Naive thymus-derived CD8-positive, alpha-beta T cell (primary cell): ENCODE measurements around the gene GPR3. TPM values are rescaled to one million over a fixed set of nuclear protein-coding genes. Genes with fewer than 3 reads are reported as not detected.

Source experiments
- ATAC-seq, 2 donors: fragments of 150-1000 bp; cut with Tn5 transposase in 1 of 2; sonication (Bioruptor Pico), chemical (Tn5 transposase) in 1 of 2; 1 replicate in 1 of 2; 2 replicates in 1 of 2; pipeline ENCODE4 v1.10.0; 2021; ENCODE audit warnings: mild to moderate bottlenecking in 2 of 2, moderate library complexity in 2 of 2
- POLR2A ChIA-PET: fragments of 350-600 bp; sonication (Branson Sonifier 250); formaldehyde crosslinking; loops from one replicate; lab custom pipeline; 2021; ENCODE audit warnings: antibody characterized with exemption; lab: Charles Lee
- DNase-seq, 10 donors: peaks; one replicate each; pipeline versions ENCODE4 v3.0.0 to v3.0.0-alpha.2; 2020 to 2022
- H3K27ac Mint-ChIP-seq, 10 donors: one replicate each; pipeline ENCODE4 v1.8.0; 2020 to 2022; ENCODE audit warnings: mild to moderate bottlenecking in 10 of 10, mixed read lengths in 10 of 10, moderate library complexity in 4 of 10, inconsistent platforms in 1 of 10
- H3K27me3 Mint-ChIP-seq, 5 donors: one replicate each; pipeline ENCODE4 v1.8.0; 2021 to 2022; ENCODE audit warnings: mixed read lengths in 5 of 5
- H3K36me3 Mint-ChIP-seq, 3 donors: one replicate each; pipeline ENCODE4 v1.8.0; 2020 to 2022; ENCODE audit warnings: mixed read lengths in 3 of 3, mild to moderate bottlenecking in 2 of 3, inconsistent platforms in 1 of 3
- H3K4me1 Mint-ChIP-seq, 4 donors: one replicate each; pipeline ENCODE4 v1.8.0; 2021 to 2022; ENCODE audit warnings: mixed read lengths in 4 of 4
- H3K4me3 Mint-ChIP-seq, 10 donors: one replicate each; pipeline ENCODE4 v1.8.0; 2020 to 2022; ENCODE audit warnings: mild to moderate bottlenecking in 10 of 10, mixed read lengths in 10 of 10, moderate library complexity in 6 of 10, inconsistent platforms in 1 of 10
- H3K9me3 Mint-ChIP-seq, 9 donors: one replicate each; pipeline ENCODE4 v1.8.0; 2020 to 2022; ENCODE audit warnings: mixed read lengths in 9 of 9, mild to moderate bottlenecking in 3 of 9, inconsistent platforms in 1 of 9, moderate library complexity in 1 of 9
- polyA plus RNA-seq, 3 donors: library from polyadenylated mRNA; unstranded; fragments of 300-500 nt; fragmentation: Illumina TruSeq; gene quantifications; one replicate each; pipeline ENCODE4 v1.2.3, GENCODE V29; 2021
- total RNA-seq, 8 experiments: library from RNA in 2 of 8; stranded (reverse) in 2 of 8; gene quantifications; one replicate each; pipeline ENCODE4 v1.2.3 and lab custom pipeline; 2021 to 2026

Gene GPR3
- total and polyA plus RNA-seq, 5 experiments from 2014 or later, result 0.10 to 0.28 TPM; not detected in 3

- DNase-seq, result no peak
- H3K9me3 Mint-ChIP-seq, result no peaks in the 10 kb centered on the region
- H3K4me3 Mint-ChIP-seq, result no peak overlapping the region
- peaks cover 8 to 27% (median 23%) of the 10 kb centered on the region in 4 donors for H3K4me1 Mint-ChIP-seq
- ATAC-seq, result no peak
- H3K27ac Mint-ChIP-seq, result peak overlapping the region in 3 of 10 donors; percentile 15 to 65 (median 27)
- peaks cover 0 to 23% (median 0%) of the 10 kb centered on the region in 3 donors for H3K36me3 Mint-ChIP-seq
- no peaks in the 10 kb centered on the region for H3K27me3 Mint-ChIP-seq
- POLR2A ChIA-PET, result interaction anchor here (1.7 to 9.7 kb wide), 2 partner anchors 9 to 14 kb away, joined by 4 to 142 read pairs; partner anchors contain the start of gene SYTL1
These were observed 40.8 kb upstream of the GPR3 start for GRCh38 chr1:27351541-27352107.

GRCh38 chr1:27353166-27353565 is 39.3 kb upstream of the GPR3 start:
- ATAC-seq (no peak), DNase-seq (no peak)
- Mint-ChIP-seq H3K4me1 (peaks cover 5 to 34% (median 27%) of the 10 kb centered on the region in 4 donors), H3K36me3 (peaks cover 0 to 14% (median 0%) of the 10 kb centered on the region in 3 donors), H3K27me3 (no peaks in the 10 kb centered on the region), H3K9me3 (no peaks in the 10 kb centered on the region), H3K27ac (peak overlapping the region in 4 of 10 donors; percentile 29 to 61 (median 49)), H3K4me3 (no peak overlapping the region)
- POLR2A ChIA-PET, result interaction anchor here (0.6 to 9.7 kb wide), 3 partner anchors 11 to 26 kb away, joined by 3 to 142 read pairs (median 4); partner anchors contain the start of gene SYTL1

DNA sequence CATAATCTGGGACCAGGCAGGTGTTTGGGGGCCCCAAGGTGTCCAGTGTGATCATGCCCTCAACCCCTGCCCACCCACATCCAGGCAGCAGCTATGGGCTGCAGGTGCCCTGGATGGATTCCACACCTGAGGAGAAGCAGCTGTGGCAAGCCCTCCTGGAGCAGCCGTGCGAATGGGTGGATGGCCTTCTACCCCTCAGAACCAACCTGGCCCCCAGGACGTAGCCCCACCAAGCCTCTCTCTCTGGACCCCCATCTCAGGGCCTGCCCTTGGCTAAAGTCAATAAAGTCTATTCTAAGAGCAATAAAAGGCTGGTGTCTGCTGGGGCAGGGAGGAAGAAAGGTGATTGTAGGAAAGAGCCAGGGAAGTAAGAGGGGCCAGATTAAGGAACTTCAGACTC is 38.8 kb upstream of the GPR3 start:
- H3K27ac Mint-ChIP-seq, result peak overlapping the region in 8 of 10 donors; percentile 14 to 74 (median 47)
- no peak for ATAC-seq
- no peaks in the 10 kb centered on the region for H3K9me3 Mint-ChIP-seq
- H3K27me3 Mint-ChIP-seq, result no peaks in the 10 kb centered on the region
- peaks cover 5 to 37% (median 27%) of the 10 kb centered on the region in 4 donors for H3K4me1 Mint-ChIP-seq
- peak overlapping the region in 1 of 10 donors; percentile 37 for H3K4me3 Mint-ChIP-seq
- POLR2A ChIA-PET, result interaction anchor here (0.7 to 9.7 kb wide), 3 partner anchors 11 to 108 kb away, joined by 4 to 142 read pairs (median 4); partner anchors contain the start of gene SYTL1
- H3K36me3 Mint-ChIP-seq, result peaks cover 0 to 14% (median 0%) of the 10 kb centered on the region in 3 donors
- DNase-seq, result no peak

DNA sequence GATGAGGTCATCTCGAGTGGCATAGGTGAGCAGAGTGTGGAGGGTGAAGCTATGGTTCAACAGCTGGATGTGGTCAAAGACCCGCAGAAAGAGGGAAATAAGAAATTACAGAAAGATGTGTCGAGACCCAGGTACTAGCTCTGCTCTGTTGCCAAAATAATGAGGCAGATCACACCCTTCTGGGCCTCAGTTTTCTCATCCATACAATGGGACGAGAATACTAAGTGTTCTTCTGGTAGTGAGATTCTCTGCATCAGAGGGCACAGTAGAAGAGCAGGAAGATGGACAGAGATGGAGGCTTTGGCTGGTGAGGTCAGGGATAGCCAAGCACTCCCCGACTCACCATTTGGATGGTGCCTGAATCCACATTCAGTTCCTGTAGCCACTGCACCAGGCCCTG is 36.7 kb upstream of the GPR3 start:
- H3K4me3 Mint-ChIP-seq, result peak overlapping the region in 7 of 10 donors; percentile 26 to 84 (median 49)
- ATAC-seq, result no peak
- H3K4me1 Mint-ChIP-seq, result peaks cover 16 to 51% (median 45%) of the 10 kb centered on the region in 4 donors
- no peak for DNase-seq
- H3K27me3 Mint-ChIP-seq, result no peaks in the 10 kb centered on the region
- peak overlapping the region in 9 of 10 donors; percentile 25 to 95 (median 80) for H3K27ac Mint-ChIP-seq
- H3K36me3 Mint-ChIP-seq, result peaks cover 0 to 10% (median 0%) of the 10 kb centered on the region in 3 donors
- no peaks in the 10 kb centered on the region for H3K9me3 Mint-ChIP-seq
- POLR2A ChIA-PET, result interaction anchor here (1.0 to 9.7 kb wide), 5 partner anchors 10 to 243 kb away, joined by 3 to 142 read pairs (median 4); partner anchors contain the start of genes MAP3K6 and SYTL1

DNA sequence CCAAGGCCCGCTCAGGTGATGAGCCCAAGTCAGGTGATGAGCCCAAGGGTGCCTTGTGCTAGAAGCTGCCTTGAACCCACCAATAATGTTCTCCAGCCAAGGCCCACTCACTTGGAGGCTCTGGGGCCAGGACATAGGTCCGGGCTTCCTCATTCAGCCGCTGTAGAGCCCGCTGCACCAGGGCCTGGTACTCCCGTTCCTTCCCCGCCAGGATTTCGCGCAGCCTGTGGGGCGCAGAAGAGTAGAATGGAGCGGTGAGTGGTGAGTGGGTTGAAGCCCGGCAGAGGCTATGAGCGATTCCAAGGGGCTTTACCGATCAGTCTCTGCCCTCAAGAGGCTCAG is 36.2 kb upstream of the GPR3 start:
- H3K27me3 Mint-ChIP-seq, result no peaks in the 10 kb centered on the region
- peaks cover 16 to 51% (median 48%) of the 10 kb centered on the region in 4 donors for H3K4me1 Mint-ChIP-seq
- peak overlapping the region in 9 of 10 donors; percentile 27 to 95 (median 66) for H3K27ac Mint-ChIP-seq
- H3K9me3 Mint-ChIP-seq, result no peaks in the 10 kb centered on the region
- POLR2A ChIA-PET, result interaction anchor here (0.9 to 9.7 kb wide), 7 partner anchors 7 to 973 kb away, joined by 3 to 142 read pairs (median 13); partner anchors contain the start of genes MAP3K6, MED18 and SYTL1
- peaks cover 0 to 10% (median 0%) of the 10 kb centered on the region in 3 donors for H3K36me3 Mint-ChIP-seq
- DNase-seq (no peak), ATAC-seq (no peak)
- peak overlapping the region in 9 of 10 donors; percentile 42 to 86 (median 65) for H3K4me3 Mint-ChIP-seq

- peaks cover 0 to 6% (median 0%) of the 10 kb centered on the region in 3 donors for H3K36me3 Mint-ChIP-seq
- no peaks in the 10 kb centered on the region for H3K9me3 Mint-ChIP-seq
- peaks cover 16 to 52% (median 50%) of the 10 kb centered on the region in 4 donors for H3K4me1 Mint-ChIP-seq
- peak in 1 of 10 donors; percentile 27 for DNase-seq
- peak overlapping the region; percentile 74 to 86 (median 79) for H3K4me3 Mint-ChIP-seq
- peak overlapping the region; percentile 66 to 95 (median 79) for H3K27ac Mint-ChIP-seq
- POLR2A ChIA-PET, result interaction anchor here (0.5 to 9.7 kb wide), 15 partner anchors 7 to 972 kb away, joined by 3 to 142 read pairs (median 5); partner anchors contain the start of genes MAP3K6, MED18, SYTL1 and TMEM222
- ATAC-seq, result peak; percentile 19 to 23
- no peaks in the 10 kb centered on the region for H3K27me3 Mint-ChIP-seq
These were observed 35.7 kb upstream of the GPR3 start for GRCh38 chr1:27356619-27357280.

DNA sequence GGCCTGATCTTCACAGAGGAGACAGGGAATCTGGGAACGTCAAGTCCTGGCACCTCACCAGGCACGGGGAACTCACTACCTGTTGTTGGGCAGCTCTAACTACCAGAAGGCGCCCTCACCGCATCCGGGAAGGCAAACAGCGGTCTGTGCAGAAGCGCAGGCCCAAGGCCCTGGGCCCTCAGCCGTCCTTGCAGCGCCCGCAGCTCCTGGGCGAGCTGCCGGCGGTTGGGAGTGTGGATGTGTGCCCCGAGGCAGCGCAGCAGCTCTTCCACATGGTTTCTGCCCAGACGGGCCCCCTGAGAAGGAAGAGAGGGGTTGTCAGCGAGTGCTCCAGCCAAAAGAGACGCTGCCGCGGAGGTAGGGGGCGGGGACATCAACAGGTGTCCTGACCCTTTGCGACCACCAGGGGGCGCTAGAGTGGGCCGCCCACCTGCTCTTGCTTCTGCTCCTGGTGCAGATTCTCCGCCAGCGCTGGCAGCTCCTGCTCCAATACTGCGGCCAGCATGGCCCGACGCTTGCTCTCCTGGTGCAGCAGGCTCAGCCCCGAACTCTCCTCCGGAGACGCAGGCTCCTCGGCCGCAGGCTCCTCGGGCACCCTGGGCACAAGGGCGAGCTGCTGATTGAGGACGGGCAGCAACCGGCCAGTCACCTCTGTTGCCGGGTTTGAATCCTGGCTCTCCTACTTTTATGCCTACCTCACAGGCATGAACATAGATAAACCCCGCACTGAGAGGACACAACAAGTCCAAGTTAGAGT is 35.0 kb upstream of the GPR3 start:
- Mint-ChIP-seq H3K36me3 (peaks cover 0 to 4% (median 0%) of the 10 kb centered on the region in 3 donors), H3K27me3 (no peaks in the 10 kb centered on the region), H3K4me1 (peaks cover 16 to 52% (median 50%) of the 10 kb centered on the region in 4 donors), H3K27ac (peak overlapping the region; percentile 53 to 95 (median 79)), H3K9me3 (no peaks in the 10 kb centered on the region), H3K4me3 (peak overlapping the region; percentile 74 to 86 (median 79))
- DNase-seq (peak; percentile 72 to 89 (median 82)), ATAC-seq (peak; percentile 76 to 84)
- POLR2A ChIA-PET, result interaction anchor here (0.5 to 9.7 kb wide), 14 partner anchors 8 to 285 kb away, joined by 3 to 142 read pairs (median 6); partner anchors contain the start of genes MAP3K6, SYTL1, TMEM222 and WDTC1

DNA sequence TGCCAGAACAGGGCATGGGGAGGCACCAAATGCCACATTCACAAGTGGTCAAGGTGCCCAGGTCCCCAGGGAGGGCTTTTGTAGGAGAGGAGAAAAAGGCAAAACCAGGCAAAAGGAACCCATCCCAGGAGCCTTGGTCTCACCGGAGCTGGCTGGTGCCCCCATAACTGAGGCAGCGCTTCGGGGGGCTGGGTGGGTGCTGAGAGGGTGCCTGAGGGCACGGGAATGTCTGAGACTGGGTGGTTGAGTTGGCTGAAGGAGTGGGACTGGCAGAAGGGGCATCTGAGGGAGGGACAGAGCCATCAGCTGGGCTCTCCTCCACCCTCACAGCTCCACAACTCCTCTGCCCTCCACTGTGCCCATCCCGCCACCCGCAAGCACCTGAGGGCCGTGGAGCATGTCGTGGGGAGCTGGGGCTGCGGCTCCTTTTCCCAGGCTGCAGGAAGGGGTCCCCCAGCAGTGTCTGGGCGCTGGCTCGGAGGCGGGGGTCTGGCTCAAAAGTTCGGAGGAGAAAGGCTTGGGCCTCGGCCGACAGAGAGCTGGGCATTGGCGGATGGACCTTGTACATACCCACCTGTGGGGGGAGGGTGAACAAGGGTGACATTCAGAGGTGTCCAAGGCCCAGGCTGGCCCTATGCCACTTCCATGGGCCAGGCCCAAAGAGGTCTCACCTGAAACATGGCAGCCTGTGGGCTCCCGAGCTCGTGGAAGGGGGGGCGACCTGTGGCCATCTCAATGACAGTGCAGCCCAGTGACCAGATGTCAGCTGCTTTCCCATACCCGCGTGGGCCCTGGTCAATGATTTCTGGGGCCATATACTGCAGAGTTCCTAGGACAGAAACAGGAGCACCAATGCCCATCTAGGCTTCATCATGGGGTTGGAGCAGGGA is 34.1 kb upstream of the GPR3 start:
- Mint-ChIP-seq H3K27me3 (no peaks in the 10 kb centered on the region), H3K4me1 (peaks cover 16 to 54% (median 50%) of the 10 kb centered on the region in 4 donors), H3K27ac (peak overlapping the region in 4 of 10 donors; percentile 79 to 95 (median 84)), H3K4me3 (peak overlapping the region in 8 of 10 donors; percentile 74 to 86 (median 80)), H3K36me3 (no peaks in the 10 kb centered on the region), H3K9me3 (no peaks in the 10 kb centered on the region)
- no peak for DNase-seq
- POLR2A ChIA-PET, result interaction anchor here (0.6 to 9.7 kb wide), 8 partner anchors 7 to 224 kb away, joined by 3 to 142 read pairs (median 11); partner anchors contain the start of genes MAP3K6, SYTL1 and TMEM222
- no peak for ATAC-seq

DNA sequence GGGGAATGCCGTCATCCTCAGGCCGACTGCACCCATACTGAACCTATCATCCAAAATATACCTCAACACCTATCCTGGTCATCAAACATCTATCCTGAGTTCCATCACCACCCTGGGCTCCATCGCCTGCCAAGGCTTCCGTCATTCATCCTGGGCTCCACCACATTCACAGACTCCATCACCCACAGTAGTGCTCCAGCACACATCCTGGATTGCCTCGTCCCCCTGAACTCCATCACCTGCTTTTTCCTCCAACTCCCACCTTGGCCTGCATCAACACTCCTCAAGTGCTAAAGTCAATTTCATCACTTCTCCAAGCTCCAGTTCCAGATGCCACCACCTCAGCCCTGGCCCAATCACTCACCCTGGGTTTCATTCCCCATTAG is 33.5 kb upstream of the GPR3 start:
- Mint-ChIP-seq H3K27me3 (no peaks in the 10 kb centered on the region), H3K27ac (peak overlapping the region in 4 of 10 donors; percentile 49 to 80 (median 64)), H3K4me3 (peak overlapping the region in 8 of 10 donors; percentile 23 to 79 (median 56)), H3K36me3 (no peaks in the 10 kb centered on the region), H3K9me3 (no peaks in the 10 kb centered on the region), H3K4me1 (peaks cover 16 to 59% (median 50%) of the 10 kb centered on the region in 4 donors)
- DNase-seq (no peak), ATAC-seq (no peak)
- POLR2A ChIA-PET, result interaction anchor here (2.2 to 9.7 kb wide), 4 partner anchors 7 to 16 kb away, joined by 9 to 142 read pairs (median 22); partner anchors contain the start of genes MAP3K6 and SYTL1

GRCh38 chr1:27359822-27360158 is 32.6 kb upstream of the GPR3 start:
- peaks cover 21 to 66% (median 58%) of the 10 kb centered on the region in 4 donors for H3K4me1 Mint-ChIP-seq
- POLR2A ChIA-PET, result interaction anchor here (1.9 to 9.7 kb wide), 2 partner anchors 11 to 17 kb away, joined by 6 to 142 read pairs; partner anchors contain the start of gene SYTL1
- DNase-seq, result no peak
- peak in 1 of 2 donors; percentile 16 for ATAC-seq
- H3K27ac Mint-ChIP-seq, result peak overlapping the region in 9 of 10 donors; percentile 29 to 92 (median 71)
- H3K4me3 Mint-ChIP-seq, result peak overlapping the region; percentile 64 to 88 (median 79)
- no peaks in the 10 kb centered on the region for H3K9me3 Mint-ChIP-seq
- no peaks in the 10 kb centered on the region for H3K27me3 Mint-ChIP-seq
- no peaks in the 10 kb centered on the region for H3K36me3 Mint-ChIP-seq
